Measurements from ENCODE around the gene PROM1.

Gene PROM1, protein sequence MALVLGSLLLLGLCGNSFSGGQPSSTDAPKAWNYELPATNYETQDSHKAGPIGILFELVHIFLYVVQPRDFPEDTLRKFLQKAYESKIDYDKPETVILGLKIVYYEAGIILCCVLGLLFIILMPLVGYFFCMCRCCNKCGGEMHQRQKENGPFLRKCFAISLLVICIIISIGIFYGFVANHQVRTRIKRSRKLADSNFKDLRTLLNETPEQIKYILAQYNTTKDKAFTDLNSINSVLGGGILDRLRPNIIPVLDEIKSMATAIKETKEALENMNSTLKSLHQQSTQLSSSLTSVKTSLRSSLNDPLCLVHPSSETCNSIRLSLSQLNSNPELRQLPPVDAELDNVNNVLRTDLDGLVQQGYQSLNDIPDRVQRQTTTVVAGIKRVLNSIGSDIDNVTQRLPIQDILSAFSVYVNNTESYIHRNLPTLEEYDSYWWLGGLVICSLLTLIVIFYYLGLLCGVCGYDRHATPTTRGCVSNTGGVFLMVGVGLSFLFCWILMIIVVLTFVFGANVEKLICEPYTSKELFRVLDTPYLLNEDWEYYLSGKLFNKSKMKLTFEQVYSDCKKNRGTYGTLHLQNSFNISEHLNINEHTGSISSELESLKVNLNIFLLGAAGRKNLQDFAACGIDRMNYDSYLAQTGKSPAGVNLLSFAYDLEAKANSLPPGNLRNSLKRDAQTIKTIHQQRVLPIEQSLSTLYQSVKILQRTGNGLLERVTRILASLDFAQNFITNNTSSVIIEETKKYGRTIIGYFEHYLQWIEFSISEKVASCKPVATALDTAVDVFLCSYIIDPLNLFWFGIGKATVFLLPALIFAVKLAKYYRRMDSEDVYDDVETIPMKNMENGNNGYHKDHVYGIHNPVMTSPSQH

DNA sequence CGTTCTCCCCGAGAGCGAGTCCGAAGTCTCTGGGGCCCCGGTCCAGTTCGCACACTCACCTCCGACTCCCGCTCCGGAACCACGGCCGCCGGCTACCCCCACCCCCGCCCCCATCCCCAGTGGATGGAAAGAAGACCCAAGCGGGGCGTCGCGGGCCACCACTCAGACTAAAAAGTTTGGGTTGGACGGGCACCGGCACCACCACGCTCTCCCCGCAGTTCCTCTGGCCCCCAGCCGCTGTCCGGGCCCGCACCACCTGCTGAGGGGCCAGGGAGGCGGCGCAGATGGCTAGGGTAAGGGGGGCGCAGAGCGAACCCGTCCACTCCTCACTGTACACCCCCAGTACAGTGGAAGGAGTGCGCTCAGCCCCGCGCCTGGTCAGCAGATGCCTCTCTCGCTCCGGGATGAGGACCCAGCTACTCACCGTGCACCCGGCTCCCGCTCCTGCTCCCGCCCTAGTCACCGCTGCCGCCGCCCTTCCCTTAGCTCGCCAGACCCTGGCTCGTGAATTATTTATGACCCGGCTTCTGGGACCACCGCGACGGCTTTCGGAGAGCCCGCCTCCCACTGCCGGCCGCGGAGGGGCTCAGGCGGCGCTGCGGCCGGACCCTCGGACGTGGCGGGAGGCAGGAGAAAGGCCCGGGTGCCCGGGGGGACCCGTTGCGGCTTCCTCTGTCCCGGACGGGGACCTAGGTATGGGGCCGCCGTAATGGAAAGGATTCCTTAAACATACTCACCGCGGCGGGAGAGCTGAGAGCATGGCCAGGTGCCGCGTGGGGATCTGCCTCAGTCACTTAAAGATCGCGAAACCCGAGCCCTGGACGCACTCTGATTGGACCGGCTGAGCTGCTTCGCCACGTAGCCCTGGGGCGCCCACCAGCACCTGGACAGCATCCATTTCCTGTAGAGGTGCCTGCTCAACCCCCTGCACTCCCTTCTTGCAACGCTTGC lies at the start of gene PROM1:
Gene PROM1, minus strand, starts transcription at position 783 of the 951 bp plus-strand sequence. CDS start 8,117 bp downstream, outside the sequence.
- no peaks in the 10 kb centered on the region for H3K9me3 ChIP-seq (ENCODE audit: control insufficient read depth, insufficient read depth, low read depth, low read length)
- POLR2A ChIA-PET = no interaction called here
- no peaks in the 10 kb centered on the region for H3K36me3 ChIP-seq (ENCODE audit: control insufficient read depth in 2 of 2, insufficient read depth in 1 of 2, low read length in 2 of 2)
- no peaks in the 10 kb centered on the region for H3K4me1 ChIP-seq (ENCODE audit: control insufficient read depth, insufficient read depth, low read length)
- TF ChIP-seq ZNF529 (tag by site-specific recombination; IDR thresholded peaks at IDR 0.05; ENCODE audit: insufficient replicate concordance) (no peak), ZNF707 (tag by site-specific recombination; IDR thresholded peaks at IDR 0.05) (no peak), ZNF76 (tag by site-specific recombination; IDR thresholded peaks at IDR 0.05; ENCODE audit: borderline replicate concordance, low read depth) (no peak), ZNF560 (tag by site-specific recombination; IDR thresholded peaks at IDR 0.05; ENCODE audit: borderline replicate concordance) (no peak), SP2 (tag by site-specific recombination; IDR thresholded peaks at IDR 0.05) (peak; percentile 11; the same call in 1 of the 2 replicates), SCRT2 (tag by site-specific recombination; IDR thresholded peaks at IDR 0.05) (peak; percentile 87), ZNF629 (tag by site-specific recombination; IDR thresholded peaks at IDR 0.05) (no peak), ZNF335 (tag by site-specific recombination; conservative IDR thresholded peaks at IDR 0.05) (peak; percentile 88), ZNF394 (tag by site-specific recombination; IDR thresholded peaks at IDR 0.05; ENCODE audit: borderline replicate concordance) (peak; percentile 46; the same call in 1 of the 2 replicates), ZNF747 (tag by site-specific recombination; IDR thresholded peaks at IDR 0.05) (no peak), OSR2 (tag by site-specific recombination; IDR thresholded peaks at IDR 0.05) (peak; percentile 38; the same call in 1 of the 2 replicates)
- TF ChIP-seq, protein P1, sequence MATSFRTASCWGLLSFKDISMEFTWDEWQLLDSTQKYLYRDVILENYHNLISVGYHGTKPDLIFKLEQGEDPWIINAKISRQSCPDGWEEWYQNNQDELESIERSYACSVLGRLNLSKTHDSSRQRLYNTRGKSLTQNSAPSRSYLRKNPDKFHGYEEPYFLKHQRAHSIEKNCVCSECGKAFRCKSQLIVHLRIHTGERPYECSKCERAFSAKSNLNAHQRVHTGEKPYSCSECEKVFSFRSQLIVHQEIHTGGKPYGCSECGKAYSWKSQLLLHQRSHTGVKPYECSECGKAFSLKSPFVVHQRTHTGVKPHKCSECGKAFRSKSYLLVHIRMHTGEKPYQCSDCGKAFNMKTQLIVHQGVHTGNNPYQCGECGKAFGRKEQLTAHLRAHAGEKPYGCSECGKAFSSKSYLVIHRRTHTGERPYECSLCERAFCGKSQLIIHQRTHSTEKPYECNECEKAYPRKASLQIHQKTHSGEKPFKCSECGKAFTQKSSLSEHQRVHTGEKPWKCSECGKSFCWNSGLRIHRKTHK (tag by site-specific recombination; IDR thresholded peaks at IDR 0.05) = no peak
- TF ChIP-seq, protein P2, sequence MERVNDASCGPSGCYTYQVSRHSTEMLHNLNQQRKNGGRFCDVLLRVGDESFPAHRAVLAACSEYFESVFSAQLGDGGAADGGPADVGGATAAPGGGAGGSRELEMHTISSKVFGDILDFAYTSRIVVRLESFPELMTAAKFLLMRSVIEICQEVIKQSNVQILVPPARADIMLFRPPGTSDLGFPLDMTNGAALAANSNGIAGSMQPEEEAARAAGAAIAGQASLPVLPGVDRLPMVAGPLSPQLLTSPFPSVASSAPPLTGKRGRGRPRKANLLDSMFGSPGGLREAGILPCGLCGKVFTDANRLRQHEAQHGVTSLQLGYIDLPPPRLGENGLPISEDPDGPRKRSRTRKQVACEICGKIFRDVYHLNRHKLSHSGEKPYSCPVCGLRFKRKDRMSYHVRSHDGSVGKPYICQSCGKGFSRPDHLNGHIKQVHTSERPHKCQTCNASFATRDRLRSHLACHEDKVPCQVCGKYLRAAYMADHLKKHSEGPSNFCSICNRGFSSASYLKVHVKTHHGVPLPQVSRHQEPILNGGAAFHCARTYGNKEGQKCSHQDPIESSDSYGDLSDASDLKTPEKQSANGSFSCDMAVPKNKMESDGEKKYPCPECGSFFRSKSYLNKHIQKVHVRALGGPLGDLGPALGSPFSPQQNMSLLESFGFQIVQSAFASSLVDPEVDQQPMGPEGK (tag by site-specific recombination; IDR thresholded peaks at IDR 0.05) = no peak
- TF ChIP-seq, protein P3, sequence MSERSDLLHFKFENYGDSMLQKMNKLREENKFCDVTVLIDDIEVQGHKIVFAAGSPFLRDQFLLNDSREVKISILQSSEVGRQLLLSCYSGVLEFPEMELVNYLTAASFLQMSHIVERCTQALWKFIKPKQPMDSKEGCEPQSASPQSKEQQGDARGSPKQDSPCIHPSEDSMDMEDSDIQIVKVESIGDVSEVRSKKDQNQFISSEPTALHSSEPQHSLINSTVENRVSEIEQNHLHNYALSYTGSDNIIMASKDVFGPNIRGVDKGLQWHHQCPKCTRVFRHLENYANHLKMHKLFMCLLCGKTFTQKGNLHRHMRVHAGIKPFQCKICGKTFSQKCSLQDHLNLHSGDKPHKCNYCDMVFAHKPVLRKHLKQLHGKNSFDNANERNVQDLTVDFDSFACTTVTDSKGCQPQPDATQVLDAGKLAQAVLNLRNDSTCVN (tag by site-specific recombination; optimal IDR thresholded peaks at IDR 0.05) = peak; percentile 9
- TF ChIP-seq, protein P4, sequence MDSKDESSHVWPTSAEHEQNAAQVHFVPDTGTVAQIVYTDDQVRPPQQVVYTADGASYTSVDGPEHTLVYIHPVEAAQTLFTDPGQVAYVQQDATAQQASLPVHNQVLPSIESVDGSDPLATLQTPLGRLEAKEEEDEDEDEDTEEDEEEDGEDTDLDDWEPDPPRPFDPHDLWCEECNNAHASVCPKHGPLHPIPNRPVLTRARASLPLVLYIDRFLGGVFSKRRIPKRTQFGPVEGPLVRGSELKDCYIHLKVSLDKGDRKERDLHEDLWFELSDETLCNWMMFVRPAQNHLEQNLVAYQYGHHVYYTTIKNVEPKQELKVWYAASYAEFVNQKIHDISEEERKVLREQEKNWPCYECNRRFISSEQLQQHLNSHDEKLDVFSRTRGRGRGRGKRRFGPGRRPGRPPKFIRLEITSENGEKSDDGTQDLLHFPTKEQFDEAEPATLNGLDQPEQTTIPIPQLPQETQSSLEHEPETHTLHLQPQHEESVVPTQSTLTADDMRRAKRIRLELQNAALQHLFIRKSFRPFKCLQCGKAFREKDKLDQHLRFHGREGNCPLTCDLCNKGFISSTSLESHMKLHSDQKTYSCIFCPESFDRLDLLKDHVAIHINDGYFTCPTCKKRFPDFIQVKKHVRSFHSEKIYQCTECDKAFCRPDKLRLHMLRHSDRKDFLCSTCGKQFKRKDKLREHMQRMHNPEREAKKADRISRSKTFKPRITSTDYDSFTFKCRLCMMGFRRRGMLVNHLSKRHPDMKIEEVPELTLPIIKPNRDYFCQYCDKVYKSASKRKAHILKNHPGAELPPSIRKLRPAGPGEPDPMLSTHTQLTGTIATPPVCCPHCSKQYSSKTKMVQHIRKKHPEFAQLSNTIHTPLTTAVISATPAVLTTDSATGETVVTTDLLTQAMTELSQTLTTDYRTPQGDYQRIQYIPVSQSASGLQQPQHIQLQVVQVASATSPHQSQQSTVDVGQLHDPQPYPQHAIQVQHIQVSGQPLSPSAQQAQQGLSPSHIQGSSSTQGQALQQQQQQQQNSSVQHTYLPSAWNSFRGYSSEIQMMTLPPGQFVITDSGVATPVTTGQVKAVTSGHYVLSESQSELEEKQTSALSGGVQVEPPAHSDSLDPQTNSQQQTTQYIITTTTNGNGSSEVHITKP (tag by site-specific recombination; IDR thresholded peaks at IDR 0.05) = peak; percentile 79
- CTCF ChIA-PET = interaction anchor here (0.6 to 1.2 kb wide), 3 partner anchors 23 to 1462 kb away, joined by 3 to 5 read pairs (median 4); no protein-coding TSS in a partner anchor
- H3K27ac ChIP-seq (ENCODE audit: extremely low read depth, low read depth, low read length) = no peak within 1 kb of the TSS; the same call in 1 of the 2 replicates
- peak within 1 kb of the TSS; percentile 47 for H3K4me3 ChIP-seq (ENCODE audit: low read depth, low read length)
